Endothelial cell of umbilical vein (primary cell): Measurements from ENCODE around the gene ARHGEF28. TPM values are rescaled to one million over a fixed set of nuclear protein-coding genes. Genes with fewer than 3 reads are reported as not detected.

Experiments used
- BruUV-seq: library from RNA; stranded (reverse); fragments of 400-500 nt; replicated peaks from 2 replicates; lab custom pipeline; 2021; lab: Mats Ljungman, UMichigan
- CTCF ChIA-PET: fragments of 300-600, 350-600 bp; sonication (Branson Sonifier 250); formaldehyde crosslinking; loops from one replicate; lab custom pipeline; 2021; ENCODE audit warnings: antibody characterized with exemption, inconsistent platforms; lab: Charles Lee
- POLR2A ChIA-PET: fragments of 300-600, 350-600 bp; sonication (Branson Sonifier 250); formaldehyde crosslinking; loops from one replicate; lab custom pipeline; 2021; ENCODE audit warnings: antibody characterized with exemption, inconsistent platforms; lab: Charles Lee
- DNase-seq: peaks from one replicate; pipeline ENCODE4 v3.0.0-alpha.2; 2011; ENCODE audit warnings: low read depth, low spot score
- FAIRE-seq: peaks from 2 replicates; lab custom pipeline; 2011; peaks lifted over from hg19 to GRCh38; lab: Jason Lieb, UNC
- H2AFZ ChIP-seq: 2 replicates; pipeline ENCODE4 v1.6.0; 2012; ENCODE audit warnings: low read depth, low read length, control low read depth, inconsistent platforms
- H3K27ac ChIP-seq: 2 replicates; pipeline ENCODE4 v1.5.1; 2011; ENCODE audit warnings: low read depth, mild to moderate bottlenecking, control low read depth, low read length, moderate library complexity; ENCODE audit not compliant: insufficient read depth
- H3K27me3 ChIP-seq, 2 experiments: 2 replicates each; pipeline versions ENCODE4 v1.6.0 to v1.6.1; 2011; ENCODE audit warnings: low read length in 2 of 2, mixed read lengths in 1 of 2; ENCODE audit not compliant: control insufficient read depth in 2 of 2, insufficient read depth in 2 of 2
- H3K36me3 ChIP-seq, 2 experiments: 2 replicates in 1 of 2; 3 replicates in 1 of 2; pipeline ENCODE4 v1.5.1; 2011; ENCODE audit warnings: low read length in 2 of 2, mild to moderate bottlenecking in 1 of 2, moderate library complexity in 1 of 2; ENCODE audit not compliant: control insufficient read depth in 2 of 2, insufficient read depth in 2 of 2; ENCODE audit errors: extremely low read depth in 1 of 2
- H3K4me1 ChIP-seq: 3 replicates; pipeline ENCODE4 v1.5.1; 2011; ENCODE audit warnings: mild to moderate bottlenecking, low read length; ENCODE audit not compliant: control insufficient read depth, insufficient read depth; ENCODE audit errors: extremely low read depth
- H3K4me2 ChIP-seq: 2 replicates; pipeline ENCODE4 v1.6.1; 2011; ENCODE audit warnings: low read length, control low read depth, mixed read lengths; ENCODE audit not compliant: insufficient read depth
- H3K4me3 ChIP-seq, 3 experiments: fragments of 200-600 bp in 1 of 3; sonication (generic), shearing (Covaris generic) in 1 of 3; replicated peaks in 1 of 3; 2 replicates each; pipeline ENCODE4 v1.5.1; 2011 to 2016; ENCODE audit warnings: control low read depth in 3 of 3, low read length in 3 of 3, mild to moderate bottlenecking in 2 of 3, inconsistent platforms in 1 of 3, low read depth in 1 of 3, moderate library complexity in 1 of 3; ENCODE audit not compliant: insufficient read depth in 1 of 3
- H3K79me2 ChIP-seq: 2 replicates; pipeline ENCODE4 v1.6.0; 2012; ENCODE audit warnings: low read length, inconsistent platforms; ENCODE audit not compliant: control insufficient read depth, insufficient read depth
- H3K9ac ChIP-seq: replicated peaks from 2 replicates; pipeline ENCODE3; 2011; ENCODE audit warnings: low read length, control low read depth; ENCODE audit not compliant: insufficient read depth; ENCODE audit errors: extremely low read depth
- H3K9me1 ChIP-seq: replicated peaks from 3 replicates; pipeline ENCODE4 v1.6.0; 2011; ENCODE audit warnings: mild to moderate bottlenecking, low read length; ENCODE audit not compliant: control insufficient read depth, insufficient read depth; ENCODE audit errors: extremely low read depth
- H3K9me3 ChIP-seq: replicated peaks from 2 replicates; pipeline ENCODE4 v1.5.1; 2012; ENCODE audit warnings: low read length, inconsistent platforms; ENCODE audit not compliant: control insufficient read depth, insufficient read depth
- H4K20me1 ChIP-seq: replicated peaks from 2 replicates; pipeline ENCODE3; 2011; ENCODE audit warnings: mild to moderate bottlenecking, low read length; ENCODE audit not compliant: control insufficient read depth, insufficient read depth; ENCODE audit errors: extremely low read depth
- CTCF ChIP-seq, 2 donors: IDR thresholded peaks; 1 replicate in 1 of 2; 2 replicates in 1 of 2; pipeline ENCODE4 v1.5.1; 2011; ENCODE audit warnings: low read length in 2 of 2, mild to moderate bottlenecking in 2 of 2, moderate library complexity in 2 of 2, control low read depth in 1 of 2, inconsistent platforms in 1 of 2, low read depth in 1 of 2; ENCODE audit not compliant: insufficient read depth in 1 of 2; ENCODE audit errors: extremely low read depth in 1 of 2
- EZH2 ChIP-seq: IDR thresholded peaks from 2 replicates; pipeline ENCODE4 v1.6.1; 2012; ENCODE audit warnings: borderline replicate concordance, low read depth, mild to moderate bottlenecking, moderate library complexity, low read length, inconsistent platforms; ENCODE audit not compliant: severe bottlenecking
- FOS ChIP-seq: IDR thresholded peaks from 2 replicates; pipeline ENCODE4 v1.6.1; 2011; ENCODE audit warnings: mild to moderate bottlenecking, low read length, moderate library complexity, borderline replicate concordance; ENCODE audit not compliant: insufficient read depth
- GATA2 ChIP-seq: IDR thresholded peaks from 2 replicates; pipeline ENCODE4 v1.7.0; 2011; ENCODE audit warnings: low read depth, mild to moderate bottlenecking, moderate library complexity, mixed read lengths, low read length; ENCODE audit not compliant: insufficient read length, insufficient read depth
- JUN ChIP-seq: IDR thresholded peaks from 2 replicates; pipeline ENCODE4 v1.6.1; 2011; ENCODE audit warnings: borderline replicate concordance, low read depth; ENCODE audit not compliant: insufficient read length, insufficient read depth
- MYC ChIP-seq: IDR thresholded peaks from one replicate; pipeline ENCODE4 v1.6.1; 2011; ENCODE audit warnings: mild to moderate bottlenecking, low read depth, low read length
- POLR2A ChIP-seq: IDR thresholded peaks from 2 replicates; pipeline ENCODE4 v1.6.1; 2012; ENCODE audit warnings: low read depth, mild to moderate bottlenecking, control low read depth, low read length
- POLR2AphosphoS5 ChIP-seq: IDR thresholded peaks from 2 replicates; pipeline ENCODE4 v1.6.1; 2012; ENCODE audit warnings: low read depth, mild to moderate bottlenecking, control low read depth, low read length, moderate library complexity; ENCODE audit not compliant: insufficient read depth
- dilution Hi-C: fragments of 300-500 bp; cut with MboI; formaldehyde crosslinking; loops from one replicate; pipeline ENCODE4 v1.15.0; 2019; ENCODE audit warnings: low sequenced_read_pairs; ENCODE audit not compliant: extremely low pct_ligation_motif_present
- intact Hi-C: fragments of 100-400 bp; cut with micrococcal nuclease; formaldehyde crosslinking; loops from one replicate; pipeline ENCODE4 v1.10.0; 2022
- polyA plus RNA-seq, 4 experiments: library from polyadenylated mRNA; depleted of rRNA in 3 of 4; stranded (reverse) in 3 of 4; unstranded in 1 of 4; fragments of >200 nt; gene quantifications; 2 replicates each; pipeline versions ENCODE4 v1.2.1 to v1.2.3, GENCODE V29; 2011 to 2012; ENCODE audit warnings: missing spikeins in 1 of 4
- total RNA-seq: library from RNA; stranded (reverse); gene quantifications from 2 replicates; pipeline ENCODE4 v1.2.3, GENCODE V29; 2021
- TF ChIP-seq, protein P1 (sequence below): IDR thresholded peaks from 2 replicates; pipeline ENCODE4 v1.6.1; 2011; ENCODE audit not compliant: insufficient read depth, insufficient read length

Gene ARHGEF28
- total and polyA plus RNA-seq, 2 donors (not counting 3 experiments of a cell fraction or from before 2014, with no cell fraction given): 29.5 to 108 TPM

DNA sequence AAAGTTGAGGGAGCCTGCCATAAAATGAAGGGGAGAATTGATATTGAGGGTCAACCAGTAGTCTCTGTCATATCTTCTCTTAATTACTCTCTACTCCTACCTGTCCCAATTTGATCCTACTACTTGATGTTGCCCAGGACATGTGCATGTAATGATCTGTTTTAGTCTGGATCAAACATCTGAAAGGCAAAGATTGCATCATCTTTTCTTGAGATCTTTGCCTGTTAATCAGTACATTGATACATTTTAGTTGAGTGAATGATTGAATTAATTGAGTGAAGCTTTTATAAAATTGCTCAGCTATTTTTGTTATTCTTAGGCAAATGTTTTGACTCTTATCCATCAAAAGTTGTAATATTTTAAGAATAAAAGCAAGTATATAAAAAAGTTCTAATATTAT is 21.7 kb downstream of the ARHGEF28 start:
- dilution Hi-C loops: no loop called here
- H2AFZ ChIP-seq: no peak overlapping the region
- no peak for FAIRE-seq
- peaks cover 99% of the 10 kb centered on the region for H3K79me2 ChIP-seq
- no peak overlapping the region for H3K9ac ChIP-seq
- no TSS peak for BruUV-seq
- ChIA-PET CTCF (no interaction called here), POLR2A (no interaction called here)
- H3K4me1 ChIP-seq: peaks cover 14% of the 10 kb centered on the region
- TF ChIP-seq, protein P1, sequence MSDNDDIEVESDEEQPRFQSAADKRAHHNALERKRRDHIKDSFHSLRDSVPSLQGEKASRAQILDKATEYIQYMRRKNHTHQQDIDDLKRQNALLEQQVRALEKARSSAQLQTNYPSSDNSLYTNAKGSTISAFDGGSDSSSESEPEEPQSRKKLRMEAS: no peak
- TF ChIP-seq CTCF (IDR thresholded peaks at IDR 0.05; ENCODE audit: extremely low read depth in 1 of 2, insufficient read depth in 1 of 2, low read depth in 1 of 2, low read length in 2 of 2): no peak
- TF ChIP-seq EZH2: no peak
- TF ChIP-seq GATA2: no peak
- no peak for TF ChIP-seq POLR2A
- TF ChIP-seq MYC: no peak
- TF ChIP-seq FOS: no peak
- TF ChIP-seq JUN: no peak
- TF ChIP-seq POLR2AphosphoS5: no peak
- H4K20me1 ChIP-seq: peaks cover 3% of the 10 kb centered on the region
- H3K36me3 ChIP-seq: peaks cover 2 to 5% of the 10 kb centered on the region in 2 experiments
- intact Hi-C loops: no loop called here
- no peaks in the 10 kb centered on the region for H3K9me1 ChIP-seq
- no peak overlapping the region for H3K27ac ChIP-seq
- no peaks in the 10 kb centered on the region for H3K27me3 ChIP-seq
- no peak overlapping the region for H3K4me3 ChIP-seq
- no peak for DNase-seq
- no peaks in the 10 kb centered on the region for H3K9me3 ChIP-seq
- H3K4me2 ChIP-seq: no peak overlapping the region
